PC-9 (cell line): Measurements from ENCODE around the gene TOM1L2. TPM values are rescaled to one million over a fixed set of nuclear protein-coding genes. Genes with fewer than 3 reads are reported as not detected.

Source experiments
- BruUV-seq: library from RNA; stranded (reverse); fragments of 400-500 nt; replicated peaks from 2 replicates; lab custom pipeline; 2021; lab: Mats Ljungman, UMichigan
- CTCF ChIA-PET: fragments of 300-600 bp; sonication (Branson Sonifier 250); formaldehyde crosslinking; loops from one replicate; lab custom pipeline; 2022; ENCODE audit warnings: antibody characterized with exemption; lab: Charles Lee
- POLR2A ChIA-PET: fragments of 300-600 bp; sonication (Branson Sonifier 250); formaldehyde crosslinking; loops from one replicate; lab custom pipeline; 2022; ENCODE audit warnings: antibody characterized with exemption; ENCODE audit not compliant: unreplicated experiment; lab: Charles Lee
- DNase-seq, 2 experiments: peaks; one replicate each; pipeline versions ENCODE4 v3.0.0 to v3.0.0-alpha.2; 2015 to 2022; ENCODE audit warnings: mixed read lengths in 1 of 2
- H2AFZ ChIP-seq: fragments of 200-600 bp; sonication (generic); 2 replicates; pipeline ENCODE4 v1.8.1; 2017; ENCODE audit warnings: antibody characterized with exemption
- H3F3A ChIP-seq: fragments of 200-600 bp; sonication (generic); 2 replicates; pipeline ENCODE4 v1.8.1; 2017; ENCODE audit warnings: antibody characterized with exemption, mild to moderate bottlenecking, low read depth; ENCODE audit not compliant: insufficient read depth
- H3K27ac ChIP-seq: fragments of 200-600 bp; sonication (generic); 2 replicates; pipeline ENCODE4 v1.6.1; 2016; ENCODE audit warnings: mixed run types
- H3K27me3 ChIP-seq: fragments of 200-600 bp; sonication (generic); 2 replicates; pipeline ENCODE4 v1.6.1; 2016; ENCODE audit warnings: low read depth, mixed run types; ENCODE audit not compliant: insufficient read depth
- H3K36me3 ChIP-seq: fragments of 200-600 bp; sonication (generic); 2 replicates; pipeline ENCODE4 v1.6.1; 2016; ENCODE audit warnings: low read depth, mixed run types
- H3K4me1 ChIP-seq: fragments of 200-600 bp; sonication (generic); replicated peaks from 2 replicates; pipeline ENCODE4 v1.6.1; 2016; ENCODE audit warnings: mixed run types; ENCODE audit not compliant: insufficient read depth
- H3K4me2 ChIP-seq: fragments of 200-600 bp; sonication (generic); 2 replicates; pipeline ENCODE4 v1.6.1; 2017; ENCODE audit warnings: mixed run types
- H3K4me3 ChIP-seq: fragments of 200-600 bp; sonication (generic); 2 replicates; pipeline ENCODE4 v1.6.1; 2016; ENCODE audit warnings: mixed run types
- H3K79me2 ChIP-seq: fragments of 200-600 bp; sonication (generic); 2 replicates; pipeline ENCODE4 v1.6.1; 2017; ENCODE audit warnings: low read depth, mixed run types
- H3K9me2 ChIP-seq: fragments of 200-600 bp; sonication (generic); 2 replicates; pipeline ENCODE4 v1.8.1; 2017; ENCODE audit warnings: mild to moderate bottlenecking; ENCODE audit not compliant: insufficient read depth
- H3K9me3 ChIP-seq: fragments of 200-600 bp; sonication (generic); 2 replicates; pipeline ENCODE4 v1.8.1; 2016; ENCODE audit warnings: low read depth; ENCODE audit not compliant: insufficient read depth
- H4K20me1 ChIP-seq: fragments of 200-600 bp; sonication (generic); 2 replicates; pipeline ENCODE4 v1.8.1; 2017; ENCODE audit not compliant: insufficient read depth
- EZH2 ChIP-seq: fragments of 200-600 bp; sonication (generic); IDR thresholded peaks from 2 replicates; pipeline ENCODE4 v1.8.0; 2017; ENCODE audit warnings: antibody characterized with exemption, low read depth
- intact Hi-C: fragments of 100-400 bp; cut with micrococcal nuclease; formaldehyde crosslinking; loops from one replicate; pipeline ENCODE4 v1.10.0; 2022; ENCODE audit not compliant: unreplicated experiment
- total RNA-seq: library from RNA; stranded (reverse); gene quantifications from 2 replicates; pipeline ENCODE4 v1.2.3, GENCODE V29; 2021
- TF ChIP-seq, protein P1 (sequence below): fragments of 200-600 bp; sonication (generic); conservative IDR thresholded peaks from 2 replicates; pipeline ENCODE4 v1.6.1; 2017; ENCODE audit warnings: mixed run types, antibody characterized with exemption, mild to moderate bottlenecking, moderate library complexity

Gene TOM1L2
- total RNA-seq, 1 experiment from 2014 or later: 68.5 TPM

DNA sequence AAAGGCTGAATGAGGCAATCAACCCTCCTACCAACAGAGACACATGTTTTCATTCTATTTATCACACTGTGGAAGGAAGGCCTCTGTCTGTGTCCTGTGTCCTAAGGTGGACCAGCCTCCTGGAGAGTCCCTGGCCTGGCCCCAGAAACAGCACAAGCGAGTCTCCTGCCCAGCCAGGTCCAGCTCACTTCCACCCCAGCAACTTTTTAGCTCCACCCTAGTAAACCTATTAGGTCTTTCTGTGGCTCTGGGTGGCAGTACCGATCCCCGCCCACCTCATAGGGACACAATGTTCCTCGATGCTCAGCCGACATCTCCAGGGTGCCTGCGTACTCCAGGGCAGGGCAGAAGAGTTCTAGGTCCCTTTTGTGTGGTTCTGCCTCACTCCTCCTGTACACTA lies 11.2 kb upstream of the TOM1L2 start:
- Histone ChIP-seq H3K36me3 (no peaks in the 10 kb centered on the region), H3K9me3 (no peaks in the 10 kb centered on the region), H4K20me1 (no peaks in the 10 kb centered on the region), H3K4me3 (no peak overlapping the region), H3K27ac (no peak overlapping the region), H3K4me1 (no peaks in the 10 kb centered on the region; the same call in 1 of the 2 replicates), H3K9me2 (no peaks in the 10 kb centered on the region), H3F3A (no peaks in the 10 kb centered on the region; the same call in 1 of the 2 replicates), H2AFZ (no peak overlapping the region), H3K4me2 (no peak overlapping the region), H3K79me2 (no peaks in the 10 kb centered on the region), H3K27me3 (no peaks in the 10 kb centered on the region)
- ChIA-PET POLR2A (interaction anchor here (0.6 kb wide), 1 partner anchor 10 kb away, joined by 5 read pairs; no protein-coding TSS in a partner anchor), CTCF (interaction anchor here (0.6 kb wide), 1 partner anchor 121 kb away, joined by 14 read pairs; no protein-coding TSS in a partner anchor)
- no peak for DNase-seq
- no peak for TF ChIP-seq EZH2
- TF ChIP-seq, protein P1, sequence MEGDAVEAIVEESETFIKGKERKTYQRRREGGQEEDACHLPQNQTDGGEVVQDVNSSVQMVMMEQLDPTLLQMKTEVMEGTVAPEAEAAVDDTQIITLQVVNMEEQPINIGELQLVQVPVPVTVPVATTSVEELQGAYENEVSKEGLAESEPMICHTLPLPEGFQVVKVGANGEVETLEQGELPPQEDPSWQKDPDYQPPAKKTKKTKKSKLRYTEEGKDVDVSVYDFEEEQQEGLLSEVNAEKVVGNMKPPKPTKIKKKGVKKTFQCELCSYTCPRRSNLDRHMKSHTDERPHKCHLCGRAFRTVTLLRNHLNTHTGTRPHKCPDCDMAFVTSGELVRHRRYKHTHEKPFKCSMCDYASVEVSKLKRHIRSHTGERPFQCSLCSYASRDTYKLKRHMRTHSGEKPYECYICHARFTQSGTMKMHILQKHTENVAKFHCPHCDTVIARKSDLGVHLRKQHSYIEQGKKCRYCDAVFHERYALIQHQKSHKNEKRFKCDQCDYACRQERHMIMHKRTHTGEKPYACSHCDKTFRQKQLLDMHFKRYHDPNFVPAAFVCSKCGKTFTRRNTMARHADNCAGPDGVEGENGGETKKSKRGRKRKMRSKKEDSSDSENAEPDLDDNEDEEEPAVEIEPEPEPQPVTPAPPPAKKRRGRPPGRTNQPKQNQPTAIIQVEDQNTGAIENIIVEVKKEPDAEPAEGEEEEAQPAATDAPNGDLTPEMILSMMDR: no peak
- intact Hi-C loops: no loop called here
- BruUV-seq: no TSS peak

DNA sequence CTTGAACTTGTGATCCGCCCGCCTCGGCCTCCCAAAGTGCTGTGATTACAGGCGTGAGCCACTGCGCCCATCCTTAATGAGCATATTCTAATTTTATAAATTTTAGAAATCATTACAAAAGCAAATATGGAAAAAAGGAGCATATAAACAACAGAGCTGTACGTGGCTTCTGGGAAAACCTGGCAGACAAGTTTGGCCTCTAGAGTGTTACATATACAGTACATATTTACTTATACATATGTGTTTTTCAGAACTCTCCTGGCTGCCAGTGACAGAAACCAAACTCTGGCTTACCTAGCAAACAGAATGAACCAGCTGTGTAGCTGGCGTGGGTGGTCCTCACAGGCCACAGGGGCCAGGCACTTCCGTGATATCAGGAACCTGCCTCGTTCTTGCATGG lies 10.6 kb upstream of the TOM1L2 start:
- H3K27me3 ChIP-seq: no peaks in the 10 kb centered on the region
- DNase-seq: no peak
- POLR2A ChIA-PET: interaction anchor here (0.6 kb wide), 1 partner anchor 10 kb away, joined by 5 read pairs; no protein-coding TSS in a partner anchor
- intact Hi-C loops: no loop called here
- H3K4me3 ChIP-seq: no peak overlapping the region
- no peaks in the 10 kb centered on the region; the same call in 1 of the 2 replicates for H3F3A ChIP-seq
- no peaks in the 10 kb centered on the region for H3K79me2 ChIP-seq
- CTCF ChIA-PET: interaction anchor here (0.6 kb wide), 1 partner anchor 121 kb away, joined by 14 read pairs; no protein-coding TSS in a partner anchor
- H3K27ac ChIP-seq: no peak overlapping the region
- H4K20me1 ChIP-seq: no peaks in the 10 kb centered on the region
- no peaks in the 10 kb centered on the region for H3K9me3 ChIP-seq
- TF ChIP-seq EZH2: no peak
- TF ChIP-seq, protein P1: no peak
- H3K36me3 ChIP-seq: no peaks in the 10 kb centered on the region
- no peak overlapping the region for H2AFZ ChIP-seq
- no TSS peak for BruUV-seq
- H3K9me2 ChIP-seq: no peaks in the 10 kb centered on the region
- H3K4me2 ChIP-seq: no peak overlapping the region
- no peaks in the 10 kb centered on the region; the same call in 1 of the 2 replicates for H3K4me1 ChIP-seq

DNA sequence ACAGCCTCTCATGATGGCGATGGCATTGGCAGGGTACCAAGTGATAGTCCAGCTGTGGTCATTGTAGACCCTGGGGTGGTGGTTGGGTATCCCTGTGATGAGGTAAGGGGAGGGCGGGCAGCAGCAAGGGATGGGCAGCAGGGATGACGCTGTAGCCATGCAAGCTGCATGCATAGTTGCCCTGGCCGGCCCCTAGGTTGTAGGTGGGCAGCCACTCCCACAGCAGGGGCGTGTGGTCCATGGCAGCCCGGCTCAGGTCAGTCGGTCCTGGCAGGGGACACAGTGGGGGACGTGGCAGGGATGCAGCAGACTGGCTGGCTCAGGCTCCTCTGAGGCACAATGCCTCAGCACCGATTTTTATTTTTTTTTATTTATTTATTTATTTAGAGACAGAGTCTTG lies 9.1 kb upstream of the TOM1L2 start:
- Histone ChIP-seq H3K9me2 (no peaks in the 10 kb centered on the region), H3K27me3 (no peaks in the 10 kb centered on the region), H3K9me3 (no peaks in the 10 kb centered on the region), H4K20me1 (no peaks in the 10 kb centered on the region), H3K27ac (no peak overlapping the region), H2AFZ (no peak overlapping the region), H3K4me3 (no peak overlapping the region), H3K4me1 (no peaks in the 10 kb centered on the region; the same call in 1 of the 2 replicates), H3K4me2 (no peak overlapping the region), H3K36me3 (no peaks in the 10 kb centered on the region), H3K79me2 (no peaks in the 10 kb centered on the region), H3F3A (no peaks in the 10 kb centered on the region; the same call in 1 of the 2 replicates)
- intact Hi-C loops: loop anchor here (2.0 kb wide), 1 partner anchor 33 kb away; no protein-coding TSS in a partner anchor
- no peak for DNase-seq
- no TSS peak for BruUV-seq
- ChIA-PET POLR2A (no interaction called here), CTCF (no interaction called here)
- TF ChIP-seq, protein P1: no peak
- TF ChIP-seq EZH2: no peak
